ENCODE data around the gene EXOC2. TPM values are rescaled to one million over a fixed set of nuclear protein-coding genes. Genes with fewer than 3 reads are reported as not detected.

The EXOC2 gene
- total RNA-seq, 1 experiment from 2014 or later, result 45.7 TPM

- no peak for TF ChIP-seq GABPB1 (CRISPR knock-in tag; IDR thresholded peaks at IDR 0.05)
- TF ChIP-seq PREB (CRISPR knock-in tag; IDR thresholded peaks at IDR 0.05; ENCODE audit: borderline replicate concordance), result no peak
- TF ChIP-seq PRRX2 (CRISPR knock-in tag; IDR thresholded peaks at IDR 0.05), result no peak
- no peak for TF ChIP-seq KAT7 (CRISPR knock-in tag; IDR thresholded peaks at IDR 0.05; ENCODE audit: borderline replicate concordance)
- TF ChIP-seq ZNF423 (CRISPR knock-in tag; IDR thresholded peaks at IDR 0.05), result no peak
- no peak for TF ChIP-seq EMX1 (CRISPR knock-in tag; IDR thresholded peaks at IDR 0.05)
- DNase-seq (ENCODE audit: low spot score) (no peak), ATAC-seq (no peak)
- POLR2A ChIA-PET, result no interaction called here
- Mint-ChIP-seq H3K27me3 (ENCODE audit: low read depth) (no peaks in the 10 kb centered on the region), H3K27ac (no peak overlapping the region), H3K4me3 (no peak overlapping the region), H3K4me1 (peaks cover 11% of the 10 kb centered on the region), H3K36me3 (no peaks in the 10 kb centered on the region), H3K9me3 (no peaks in the 10 kb centered on the region)
- CTCF ChIA-PET, result interaction anchor here (1.0 to 4.0 kb wide), 40 partner anchors 9 to 714 kb away, joined by 3 to 28 read pairs (median 5); partner anchors contain the start of gene EXOC2
Observed at GRCh38 chr6:722608-723007, 29.7 kb upstream of the EXOC2 start.

- ATAC-seq (peak; percentile 86), DNase-seq (ENCODE audit: low spot score) (peak; percentile 81)
- no peak overlapping the region for H3K27ac Mint-ChIP-seq
- POLR2A ChIA-PET, result no interaction called here
- peaks cover 4% of the 10 kb centered on the region for H3K9me3 Mint-ChIP-seq
- TF ChIP-seq FOXK1 (CRISPR knock-in tag; IDR thresholded peaks at IDR 0.05), result no peak
- no peak for TF ChIP-seq USF2 (CRISPR knock-in tag; IDR thresholded peaks at IDR 0.05)
- no peak for TF ChIP-seq ZNF281 (CRISPR knock-in tag; IDR thresholded peaks at IDR 0.05)
- TF ChIP-seq MAX (CRISPR knock-in tag; IDR thresholded peaks at IDR 0.05), result no peak
- TF ChIP-seq CTCF (IDR thresholded peaks at IDR 0.05), result peak; percentile 78
- H3K27me3 Mint-ChIP-seq (ENCODE audit: low read depth), result no peaks in the 10 kb centered on the region
- H3K36me3 Mint-ChIP-seq, result no peaks in the 10 kb centered on the region
- H3K4me1 Mint-ChIP-seq, result peaks cover 11% of the 10 kb centered on the region
- CTCF ChIA-PET, result interaction anchor here (0.5 to 4.0 kb wide), 51 partner anchors 8 to 715 kb away, joined by 3 to 28 read pairs (median 5); partner anchors contain the start of gene EXOC2
- no peak overlapping the region for H3K4me3 Mint-ChIP-seq
Observed at GRCh38 chr6:722077-722524, 29.2 kb upstream of the EXOC2 start.

- no peak for DNase-seq (ENCODE audit: low spot score)
- peak; percentile 67 for ATAC-seq
- Mint-ChIP-seq H3K4me1 (peaks cover 18% of the 10 kb centered on the region), H3K4me3 (no peak overlapping the region), H3K27me3 (ENCODE audit: low read depth) (no peaks in the 10 kb centered on the region), H3K27ac (no peak overlapping the region), H3K36me3 (no peaks in the 10 kb centered on the region), H3K9me3 (peaks cover 10% of the 10 kb centered on the region)
- ChIA-PET POLR2A (no interaction called here), CTCF (interaction anchor here (1.0 kb wide), 1 partner anchor 11 kb away, joined by 5 read pairs; no protein-coding TSS in a partner anchor)
- TF ChIP-seq CREB1 (CRISPR knock-in tag; IDR thresholded peaks at IDR 0.05) (no peak), TEAD1 (CRISPR knock-in tag; IDR thresholded peaks at IDR 0.05) (no peak), STAT6 (CRISPR knock-in tag; conservative IDR thresholded peaks at IDR 0.05; ENCODE audit: low read depth) (no peak), TCF7 (CRISPR knock-in tag; IDR thresholded peaks at IDR 0.05; ENCODE audit: low read depth) (no peak), IRF1 (CRISPR knock-in tag; IDR thresholded peaks at IDR 0.05) (no peak), CDX4 (CRISPR knock-in tag; IDR thresholded peaks at IDR 0.05; ENCODE audit: borderline replicate concordance) (no peak), ZNF232 (CRISPR knock-in tag; IDR thresholded peaks at IDR 0.05) (no peak), HMGXB4 (CRISPR knock-in tag; IDR thresholded peaks at IDR 0.05) (no peak)
Observed at GRCh38 chr6:718345-718744, 25.4 kb upstream of the EXOC2 start.

Data from WTC11 (cell line).